Fibroblast of the aortic adventitia (primary cell): ENCODE results near the gene CAP2. TPM values are rescaled to one million over a fixed set of nuclear protein-coding genes. Genes with fewer than 3 reads are reported as not detected.
"Not testable (repeated sequence)": the region's sequence is repeated elsewhere in the genome, so short reads cannot be mapped to it uniquely, and the experiment has no call there.

Experiments used
- DNase-seq: peaks from one replicate; pipeline ENCODE4 v3.0.0-alpha.2; 2010; ENCODE audit warnings: low read depth
- H3K4me3 ChIP-seq: 2 replicates; pipeline ENCODE4 v1.5.1; 2011; ENCODE audit warnings: low read depth, mild to moderate bottlenecking, control low read depth, low read length, moderate library complexity
- total RNA-seq: library from RNA; depleted of rRNA; stranded (reverse); fragments of >200 nt; gene quantifications from 2 replicates; pipeline ENCODE4 v1.2.3, GENCODE V29; 2012; ENCODE audit warnings: low replicate concordance
- TF ChIP-seq, protein P1 (sequence below): IDR thresholded peaks from 2 replicates; pipeline ENCODE4 v1.5.1; 2011; ENCODE audit warnings: mild to moderate bottlenecking, low read length, control low read depth, inconsistent platforms; ENCODE audit not compliant: insufficient read depth

CAP2 gene
- total RNA-seq, 1 donor = 8.7 TPM

DNA sequence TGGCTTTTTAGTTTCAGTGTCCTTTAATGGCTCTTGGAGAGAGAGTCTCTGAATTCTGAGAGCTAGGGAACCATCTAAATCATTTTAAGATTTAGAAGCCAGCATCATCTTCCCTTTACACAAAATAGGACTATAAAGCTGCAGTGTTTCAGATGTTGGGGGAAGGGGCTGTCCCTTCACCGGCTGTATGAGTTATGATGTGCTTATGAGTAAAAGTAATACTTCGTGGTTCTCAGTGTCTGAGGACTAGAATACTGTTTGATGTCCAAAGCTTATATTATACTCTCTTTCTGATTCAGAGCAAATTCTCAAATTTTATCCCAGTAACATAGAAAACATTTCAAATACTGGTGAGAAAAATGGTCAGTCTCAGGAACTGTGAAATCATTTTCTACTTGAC is 143.2 kb downstream of the CAP2 start:
- H3K4me3 ChIP-seq = no peak overlapping the region
- no peak for DNase-seq
- TF ChIP-seq, protein P1, sequence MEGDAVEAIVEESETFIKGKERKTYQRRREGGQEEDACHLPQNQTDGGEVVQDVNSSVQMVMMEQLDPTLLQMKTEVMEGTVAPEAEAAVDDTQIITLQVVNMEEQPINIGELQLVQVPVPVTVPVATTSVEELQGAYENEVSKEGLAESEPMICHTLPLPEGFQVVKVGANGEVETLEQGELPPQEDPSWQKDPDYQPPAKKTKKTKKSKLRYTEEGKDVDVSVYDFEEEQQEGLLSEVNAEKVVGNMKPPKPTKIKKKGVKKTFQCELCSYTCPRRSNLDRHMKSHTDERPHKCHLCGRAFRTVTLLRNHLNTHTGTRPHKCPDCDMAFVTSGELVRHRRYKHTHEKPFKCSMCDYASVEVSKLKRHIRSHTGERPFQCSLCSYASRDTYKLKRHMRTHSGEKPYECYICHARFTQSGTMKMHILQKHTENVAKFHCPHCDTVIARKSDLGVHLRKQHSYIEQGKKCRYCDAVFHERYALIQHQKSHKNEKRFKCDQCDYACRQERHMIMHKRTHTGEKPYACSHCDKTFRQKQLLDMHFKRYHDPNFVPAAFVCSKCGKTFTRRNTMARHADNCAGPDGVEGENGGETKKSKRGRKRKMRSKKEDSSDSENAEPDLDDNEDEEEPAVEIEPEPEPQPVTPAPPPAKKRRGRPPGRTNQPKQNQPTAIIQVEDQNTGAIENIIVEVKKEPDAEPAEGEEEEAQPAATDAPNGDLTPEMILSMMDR = no peak

DNA sequence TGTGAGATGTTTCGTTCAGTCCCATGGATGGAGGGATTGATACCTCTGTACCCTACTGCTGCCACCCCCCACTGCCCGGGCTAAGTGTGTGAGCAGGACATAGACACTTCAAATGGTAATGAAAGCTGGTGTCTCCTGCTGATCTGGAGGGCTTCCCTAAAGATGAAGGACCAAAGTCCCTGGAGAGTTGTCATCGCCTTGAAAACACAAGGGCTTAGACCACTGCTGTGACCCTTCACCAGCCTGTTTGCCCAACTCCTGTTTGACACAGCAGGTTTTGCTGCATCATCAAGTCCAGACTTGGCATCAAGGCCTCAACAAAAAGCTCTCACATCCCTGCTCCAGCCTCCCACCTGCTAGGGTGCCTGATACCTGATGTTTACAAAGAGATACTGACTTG is 148.8 kb downstream of the CAP2 start:
- no peak overlapping the region for H3K4me3 ChIP-seq
- no peak for DNase-seq
- TF ChIP-seq, protein P1 = no peak

DNA sequence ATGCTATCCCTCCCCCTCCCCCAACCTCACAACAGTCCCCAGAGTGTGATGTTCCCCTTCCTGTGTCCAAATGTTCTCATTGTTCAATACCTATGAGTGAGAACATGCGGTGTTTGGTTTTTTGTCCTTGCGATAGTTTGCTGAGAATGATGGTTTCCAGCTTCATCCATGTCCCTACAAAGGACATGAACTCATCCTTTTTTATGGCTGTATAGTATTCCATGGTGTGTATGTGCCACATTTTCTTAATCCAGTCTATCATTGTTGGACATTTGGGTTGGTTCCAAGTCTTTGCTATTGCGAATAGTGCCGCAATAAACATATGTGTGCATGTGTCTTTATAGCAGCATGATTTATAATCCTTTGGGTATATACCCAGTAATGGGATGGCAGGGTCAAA is 152.3 kb downstream of the CAP2 start:
- not testable (repeated sequence) for DNase-seq

DNA sequence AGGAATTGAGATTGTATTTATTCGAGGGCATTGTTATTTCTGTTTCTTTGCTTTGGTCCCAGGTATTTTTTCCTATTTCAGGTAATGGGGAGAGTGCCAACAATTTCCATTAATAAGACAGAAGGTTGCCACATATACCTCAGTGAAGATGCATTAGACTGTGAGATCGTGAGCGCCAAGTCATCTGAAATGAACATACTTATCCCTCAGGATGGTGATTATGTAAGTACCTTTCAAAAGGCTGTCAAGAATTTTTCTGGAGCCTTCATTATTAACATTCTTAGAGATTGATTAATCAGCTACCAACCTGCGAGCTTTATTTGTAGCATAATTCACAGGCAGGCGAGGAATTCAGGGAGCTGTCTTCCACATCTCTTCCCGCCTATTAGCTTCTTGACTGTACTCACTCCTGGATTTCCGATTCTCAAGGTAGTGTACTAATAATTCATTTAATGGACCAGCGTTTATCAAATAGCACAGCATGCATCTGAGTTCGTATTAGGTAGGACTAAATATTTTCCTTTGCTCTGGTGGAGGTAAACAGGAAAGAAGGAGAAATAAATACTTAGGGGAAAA is 158.1 kb downstream of the CAP2 start:
- no peak for DNase-seq
- no peak overlapping the region for H3K4me3 ChIP-seq
- TF ChIP-seq, protein P1 = no peak

More for the DNA sequence above, 152.3 kb downstream of the CAP2 start:
- H3K4me3 ChIP-seq = not testable (repeated sequence)

DNA sequence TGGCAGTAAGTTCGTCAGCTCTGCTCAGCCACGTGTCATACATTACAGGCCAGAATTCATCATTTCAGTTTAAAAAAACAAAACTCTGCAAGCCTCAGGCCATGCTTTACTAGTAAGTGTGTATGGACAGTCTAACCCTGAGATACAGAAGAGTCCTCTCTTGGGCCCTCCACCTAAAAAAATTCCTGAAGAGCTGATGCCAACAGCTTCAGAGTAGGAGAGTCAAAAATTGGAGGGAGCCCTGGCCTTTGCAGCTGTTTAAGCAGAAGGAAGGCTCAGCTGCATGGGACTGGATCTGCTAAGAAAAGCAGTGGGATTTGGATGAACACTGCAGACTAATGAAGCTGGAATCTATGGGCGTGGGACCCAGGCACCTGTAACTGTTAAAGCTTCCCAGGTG is 159.5 kb downstream of the CAP2 start:
- no peak for DNase-seq
- TF ChIP-seq, protein P1 = no peak
- no peak overlapping the region for H3K4me3 ChIP-seq

DNA sequence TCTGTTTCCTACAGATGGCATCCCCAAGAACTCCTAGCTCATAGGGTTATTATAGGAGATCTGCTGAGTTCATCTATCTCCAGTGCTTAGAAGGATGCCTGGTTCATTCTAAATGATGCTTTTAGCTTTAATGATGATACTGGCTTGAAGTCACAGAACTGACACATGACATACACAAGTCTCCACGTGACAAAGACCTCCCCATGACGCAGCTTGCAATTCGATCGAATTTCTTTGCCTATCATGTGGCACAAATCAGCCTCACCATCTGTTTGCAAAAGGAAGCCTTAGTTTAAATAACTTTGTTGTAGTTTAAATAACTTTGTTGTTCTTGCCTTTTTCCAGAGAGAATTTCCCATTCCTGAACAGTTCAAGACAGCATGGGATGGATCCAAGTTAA is 162.6 kb downstream of the CAP2 start:
- DNase-seq = no peak
- TF ChIP-seq, protein P1 = no peak

DNA sequence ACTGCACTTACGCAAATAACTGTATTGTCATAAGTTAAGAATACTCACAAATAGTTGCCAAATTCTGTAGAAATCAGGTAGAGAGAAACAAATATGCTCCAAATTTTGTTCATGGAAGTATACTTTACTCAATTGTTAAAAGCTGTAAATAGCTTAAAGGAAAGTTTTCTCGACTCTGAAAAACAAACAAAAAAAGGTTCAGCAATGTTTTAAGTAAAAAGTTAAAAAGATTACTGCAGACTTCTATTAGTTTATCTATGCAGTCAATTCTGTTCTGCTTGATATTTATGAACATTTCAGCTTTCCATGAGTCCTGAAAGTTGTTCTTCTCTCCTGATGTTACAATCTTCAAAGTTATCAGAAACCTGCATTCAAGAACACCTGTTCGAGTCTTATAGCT is 169.2 kb downstream of the CAP2 start:
- no peak overlapping the region for H3K4me3 ChIP-seq
- TF ChIP-seq, protein P1 = no peak
- no peak for DNase-seq

More for the DNA sequence above, 162.6 kb downstream of the CAP2 start:
- H3K4me3 ChIP-seq = no peak overlapping the region
